ENCODE results near the gene MIPOL1. TPM values are rescaled to one million over a fixed set of nuclear protein-coding genes. Genes with fewer than 3 reads are reported as not detected.
A peak's percentile ranks its signal among the peaks of the same experiment; 100 is the strongest.

Gene MIPOL1
- total and polyA plus RNA-seq, 2 of the 13 experiments (the other 11 are each of a cell fraction or from before 2014, with no cell fraction given): 8.6 to 34.2 TPM

DNA sequence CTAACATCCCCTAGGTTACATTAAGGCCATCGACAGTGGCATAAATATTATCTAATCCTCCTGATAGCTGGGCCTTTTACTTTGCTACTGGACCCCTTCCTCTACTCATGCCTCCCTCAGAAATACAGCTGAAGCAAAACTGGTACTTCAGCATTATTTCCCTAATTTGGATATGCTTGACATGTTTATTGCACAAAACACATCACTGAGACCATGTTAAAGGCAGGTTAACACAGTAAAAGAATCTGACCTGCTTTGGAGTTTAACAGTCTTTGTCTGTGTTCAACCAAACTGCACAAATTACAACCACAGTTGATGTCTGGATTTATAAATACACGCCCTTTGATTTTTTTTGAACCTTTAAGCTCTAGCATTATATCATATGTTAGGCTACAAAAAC lies 240.7 kb downstream of the MIPOL1 start:
- FAIRE-seq (no peak), DNase-seq (ENCODE audit: low spot score) (no peak), ATAC-seq (no peak)
- no peaks in the 10 kb centered on the region for H4K20me1 ChIP-seq (ENCODE audit: insufficient read depth, low read length)
- ChIA-PET CTCF (ENCODE audit: low intra/inter-chr PET ratio, low total read pairs) (no interaction called here), POLR2A (no interaction called here)
- no peaks in the 10 kb centered on the region for H3K27me3 ChIP-seq (ENCODE audit: control insufficient read depth in 1 of 2, insufficient read depth in 2 of 2, low read length in 2 of 2)
- no peak overlapping the region for H3K9ac ChIP-seq (ENCODE audit: insufficient read depth, low read depth, low read length)
- BruUV-seq (replicated peaks): no TSS peak
- H2AFZ ChIP-seq (ENCODE audit: low read length): no peak overlapping the region
- intact Hi-C loops (cut with micrococcal nuclease; ENCODE audit: unreplicated experiment) (no loop called here), in situ Hi-C loops (cut with HindIII; ENCODE audit: extremely low pct_ligation_motif_present, low pct_unique_long_range_greater_than_20kb) (no loop called here)
- H3K4me2 ChIP-seq (ENCODE audit: low read depth, low read length): no peak overlapping the region
- TF ChIP-seq MAFK (conservative IDR thresholded peaks at IDR 0.05 in 1 of 2, IDR thresholded peaks at IDR 0.05 in 1 of 2; ENCODE audit: low read length in 2 of 2) (peak in 1 of 2 experiments; percentile 1; a peak in 1 of 4 replicates), SMARCE1 (IDR thresholded peaks at IDR 0.05; ENCODE audit: borderline replicate concordance) (no peak)
- H3K79me2 ChIP-seq (ENCODE audit: insufficient read depth, low read length): no peaks in the 10 kb centered on the region
- no peaks in the 10 kb centered on the region for H3K36me3 ChIP-seq (replicated peaks in 1 of 2; ENCODE audit: control insufficient read depth in 1 of 2, insufficient read depth in 2 of 2, low read length in 2 of 2)
- no peak overlapping the region for H3K4me3 ChIP-seq (replicated peaks in 1 of 3; ENCODE audit: insufficient read depth in 1 of 3, low read depth in 2 of 3, low read length in 3 of 3)
- no peak overlapping the region for H3K27ac ChIP-seq (ENCODE audit: extremely low read length, insufficient read depth, low read length)
- H3K4me1 ChIP-seq (ENCODE audit: insufficient read depth, low read length): no peaks in the 10 kb centered on the region
- WGBS (ENCODE audit: low lambda C conversion rate): 98% methylated on average over 2 of the region's 2 CpGs
- no peaks in the 10 kb centered on the region for H3K9me3 ChIP-seq (ENCODE audit: low read length)

- POLR2A ChIA-PET: interaction anchor here (0.7 kb wide), 1 partner anchor 1732 kb away, joined by 3 read pairs; the partner anchor contains the start of gene PNN
- FAIRE-seq (no peak), ATAC-seq (no peak), DNase-seq (ENCODE audit: low spot score) (no peak)
- CTCF ChIA-PET (ENCODE audit: low intra/inter-chr PET ratio, low total read pairs): no interaction called here
- intact Hi-C loops (cut with micrococcal nuclease; ENCODE audit: unreplicated experiment) (no loop called here), in situ Hi-C loops (cut with HindIII; ENCODE audit: extremely low pct_ligation_motif_present, low pct_unique_long_range_greater_than_20kb) (no loop called here)
- H3K4me2 ChIP-seq (ENCODE audit: low read depth, low read length): no peak overlapping the region
- no peak overlapping the region for H3K27ac ChIP-seq (ENCODE audit: extremely low read length, insufficient read depth, low read length)
- TF ChIP-seq TFAP4 (IDR thresholded peaks at IDR 0.05; ENCODE audit: borderline replicate concordance, low read depth) (no peak), ZNF383 (CRISPR knock-in tag; IDR thresholded peaks at IDR 0.05; ENCODE audit: borderline replicate concordance) (no peak), ZNF747 (CRISPR knock-in tag; IDR thresholded peaks at IDR 0.05; ENCODE audit: borderline replicate concordance) (no peak), STAT6 (CRISPR knock-in tag; IDR thresholded peaks at IDR 0.05; ENCODE audit: borderline replicate concordance) (no peak), MTF2 (CRISPR knock-in tag; IDR thresholded peaks at IDR 0.05; ENCODE audit: borderline replicate concordance) (no peak), KMT2A (CRISPR knock-in tag; IDR thresholded peaks at IDR 0.05) (no peak), ZSCAN30 (CRISPR knock-in tag; IDR thresholded peaks at IDR 0.05) (no peak), ZNF563 (CRISPR knock-in tag; IDR thresholded peaks at IDR 0.05) (no peak), ZMYM3 (CRISPR knock-in tag; IDR thresholded peaks at IDR 0.05) (no peak), ZUFSP (CRISPR knock-in tag; IDR thresholded peaks at IDR 0.05; ENCODE audit: borderline replicate concordance) (no peak), ZNF550 (CRISPR knock-in tag; IDR thresholded peaks at IDR 0.05; ENCODE audit: borderline replicate concordance) (no peak)
- no peaks in the 10 kb centered on the region for H3K9me3 ChIP-seq (ENCODE audit: low read length)
- no peaks in the 10 kb centered on the region for H3K79me2 ChIP-seq (ENCODE audit: insufficient read depth, low read length)
- H3K27me3 ChIP-seq (ENCODE audit: control insufficient read depth in 1 of 2, insufficient read depth in 2 of 2, low read length in 2 of 2): no peaks in the 10 kb centered on the region
- H3K36me3 ChIP-seq (replicated peaks in 1 of 2; ENCODE audit: control insufficient read depth in 1 of 2, insufficient read depth in 2 of 2, low read length in 2 of 2): no peaks in the 10 kb centered on the region
- BruUV-seq (replicated peaks): no TSS peak
- no peak overlapping the region for H3K9ac ChIP-seq (ENCODE audit: insufficient read depth, low read depth, low read length)
- no peaks in the 10 kb centered on the region for H4K20me1 ChIP-seq (ENCODE audit: insufficient read depth, low read length)
- WGBS (ENCODE audit: low lambda C conversion rate): 98% methylated on average over 1 of the region's 1 CpG
- H3K4me3 ChIP-seq (replicated peaks in 1 of 3; ENCODE audit: insufficient read depth in 1 of 3, low read depth in 2 of 3, low read length in 3 of 3): no peak overlapping the region
- H2AFZ ChIP-seq (ENCODE audit: low read length): no peak overlapping the region
- H3K4me1 ChIP-seq (ENCODE audit: insufficient read depth, low read length): peaks cover 14% of the 10 kb centered on the region
Measured at GRCh38 chr14:37443461-37443860, 245.7 kb downstream of the MIPOL1 start.
